ENCODE data around the gene MARK3. TPM values are rescaled to one million over a fixed set of nuclear protein-coding genes. Genes with fewer than 3 reads are reported as not detected.
A peak's percentile ranks its signal among the peaks of the same experiment; 100 is the strongest.
"Not testable (repeated sequence)": the region's sequence is repeated elsewhere in the genome, so short reads cannot be mapped to it uniquely, and the experiment has no call there.

Gene MARK3
- polyA plus RNA-seq (ENCODE audit: insufficient read length in 4 of 4): 100 to 1,000 TPM in 2 of 4 donors, 10 to 100 TPM in 2; 82.0 to 123 (median 101) TPM

DNA sequence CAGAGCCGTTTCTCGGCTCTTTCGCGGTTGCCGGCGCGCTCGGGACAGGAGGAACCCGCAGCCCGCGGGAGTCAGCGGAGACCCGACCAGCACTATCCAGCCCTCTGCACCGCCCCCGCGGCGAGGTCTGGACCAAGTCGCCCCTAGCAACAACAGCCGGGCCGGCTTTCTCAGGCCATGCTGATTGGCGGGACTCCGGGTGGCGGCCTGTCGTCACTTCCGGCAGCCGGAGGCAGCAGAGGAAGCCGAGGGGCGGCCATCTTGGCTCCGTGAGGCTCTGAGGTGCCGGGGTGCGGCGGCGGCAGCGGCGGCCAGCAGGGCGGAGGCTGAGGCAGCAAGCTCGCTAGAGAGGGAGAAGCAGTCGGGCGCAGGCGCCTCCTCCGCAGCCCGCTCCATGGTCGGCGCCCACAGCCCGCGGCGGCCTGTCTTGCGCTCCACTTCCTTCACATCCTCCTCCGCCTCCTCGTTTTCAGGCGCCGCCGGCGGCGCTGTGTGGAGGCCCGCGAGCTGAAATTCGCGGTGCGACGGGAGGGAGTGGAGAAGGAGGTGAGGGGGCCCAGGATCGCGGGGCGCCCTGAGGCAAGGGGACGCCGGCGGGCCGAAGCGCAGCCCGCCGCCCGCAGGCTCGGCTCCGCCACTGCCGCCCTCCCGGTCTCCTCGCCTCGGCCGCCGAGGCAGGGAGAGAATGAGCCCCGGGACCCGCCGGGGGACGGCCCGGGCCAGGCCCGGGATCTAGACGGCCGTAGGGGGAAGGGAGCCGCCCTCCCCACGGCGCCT, at the start of gene MARK3:
Gene MARK3, plus strand, starts transcription at position 264 of the 777 bp plus-strand sequence. CDS start 615 bp downstream, outside the sequence.
- peak; percentile 82 to 96 (median 89) for DNase-seq (ENCODE audit: low read depth in 4 of 4, low spot score in 2 of 4)

DNA sequence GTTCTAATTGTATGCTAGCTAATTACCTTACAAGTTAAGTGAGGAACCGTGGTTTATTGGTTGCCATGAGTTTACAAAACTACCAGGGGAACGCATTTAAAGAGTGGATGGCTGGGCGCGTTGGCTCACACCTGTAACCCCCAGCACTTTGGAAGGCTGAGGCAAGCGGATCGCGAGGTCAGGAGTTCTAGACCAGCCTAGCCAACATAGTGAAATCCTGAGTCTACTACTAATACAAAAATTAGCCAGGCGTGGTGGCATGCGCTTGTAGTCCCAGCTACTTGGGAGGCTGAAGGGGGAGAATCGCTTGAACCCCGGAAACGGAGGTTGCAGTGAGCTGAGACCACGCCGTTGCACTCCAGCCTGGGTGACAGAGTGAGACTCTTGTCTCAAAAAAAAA, 49.0 kb upstream of the MARK3 start:
- DNase-seq (ENCODE audit: low read depth in 4 of 4, low spot score in 2 of 4): no peak

DNA sequence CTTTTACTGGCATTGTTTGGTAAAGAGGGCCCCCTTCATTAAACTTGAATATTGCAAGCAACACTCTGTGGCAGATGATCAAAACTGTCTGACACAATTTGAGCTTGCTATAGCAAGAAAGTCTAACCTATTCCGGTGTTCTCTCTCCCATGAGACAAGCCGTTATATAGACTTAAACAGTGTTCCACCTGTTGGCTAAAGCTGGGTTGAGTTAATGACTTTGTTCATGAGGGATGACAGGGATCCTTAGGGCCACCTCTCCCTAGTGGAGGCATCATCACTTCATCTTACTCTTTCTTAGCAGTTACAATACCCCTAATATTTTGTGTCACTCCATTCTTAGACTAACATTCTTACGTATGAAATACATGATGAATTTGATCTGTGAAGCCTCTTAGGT, 47.4 kb upstream of the MARK3 start:
- no peak for DNase-seq (ENCODE audit: low read depth in 4 of 4, low spot score in 2 of 4)

DNA sequence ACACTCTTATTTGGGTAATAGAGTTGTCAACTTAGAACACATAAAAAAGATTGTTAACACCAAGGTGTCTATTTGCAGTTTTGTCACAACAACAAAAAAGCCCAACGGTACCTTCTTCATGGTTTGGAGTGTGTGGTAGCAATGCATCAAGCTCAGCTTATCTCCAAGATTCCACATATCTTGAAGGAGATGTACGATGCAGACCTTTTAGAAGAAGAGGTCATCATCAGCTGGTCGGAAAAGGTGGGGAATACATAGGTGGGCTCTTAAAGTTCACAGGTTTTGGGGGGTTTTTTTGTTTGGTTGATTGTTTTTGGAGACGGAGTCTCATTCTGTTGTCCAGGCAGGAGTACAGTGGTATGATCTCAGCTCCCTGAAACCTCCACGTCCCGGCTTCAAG, 45.7 kb upstream of the MARK3 start:
- no peak for DNase-seq (ENCODE audit: low read depth in 4 of 4, low spot score in 2 of 4)

DNA sequence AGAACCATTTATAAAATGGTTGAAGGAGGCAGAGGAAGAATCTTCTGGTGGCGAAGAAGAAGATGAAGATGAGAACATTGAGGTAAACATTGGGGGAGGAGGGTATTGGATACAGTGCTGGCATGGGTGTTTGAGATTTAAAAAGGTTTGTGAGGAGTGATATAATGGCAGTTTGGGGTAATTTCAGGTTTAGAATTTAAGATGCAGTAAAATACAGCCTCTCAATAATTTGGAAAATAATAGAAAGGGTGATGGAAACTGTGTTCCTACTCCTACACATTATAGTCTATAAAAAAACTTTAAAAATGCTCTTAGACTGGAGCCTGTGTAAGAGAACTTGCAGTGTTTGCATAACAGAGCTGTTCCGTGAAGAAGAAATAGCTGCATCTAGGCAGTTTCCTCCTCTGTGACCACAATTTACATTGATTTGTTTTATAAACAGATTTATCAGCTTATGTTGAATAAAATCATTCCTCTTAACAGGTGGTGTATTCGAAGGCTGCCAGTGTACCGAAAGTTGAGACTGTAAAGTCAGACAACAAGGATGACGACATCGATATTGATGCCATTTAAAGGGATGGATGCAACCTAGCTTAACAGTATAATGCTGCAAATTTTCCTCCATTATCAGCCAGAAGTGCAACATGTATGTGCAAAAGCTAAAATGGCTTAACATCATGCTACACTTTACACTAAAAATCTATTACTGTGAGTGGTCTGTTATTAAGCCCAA, 44.6 kb upstream of the MARK3 start:
- DNase-seq (ENCODE audit: low read depth in 4 of 4, low spot score in 2 of 4): no peak

DNA sequence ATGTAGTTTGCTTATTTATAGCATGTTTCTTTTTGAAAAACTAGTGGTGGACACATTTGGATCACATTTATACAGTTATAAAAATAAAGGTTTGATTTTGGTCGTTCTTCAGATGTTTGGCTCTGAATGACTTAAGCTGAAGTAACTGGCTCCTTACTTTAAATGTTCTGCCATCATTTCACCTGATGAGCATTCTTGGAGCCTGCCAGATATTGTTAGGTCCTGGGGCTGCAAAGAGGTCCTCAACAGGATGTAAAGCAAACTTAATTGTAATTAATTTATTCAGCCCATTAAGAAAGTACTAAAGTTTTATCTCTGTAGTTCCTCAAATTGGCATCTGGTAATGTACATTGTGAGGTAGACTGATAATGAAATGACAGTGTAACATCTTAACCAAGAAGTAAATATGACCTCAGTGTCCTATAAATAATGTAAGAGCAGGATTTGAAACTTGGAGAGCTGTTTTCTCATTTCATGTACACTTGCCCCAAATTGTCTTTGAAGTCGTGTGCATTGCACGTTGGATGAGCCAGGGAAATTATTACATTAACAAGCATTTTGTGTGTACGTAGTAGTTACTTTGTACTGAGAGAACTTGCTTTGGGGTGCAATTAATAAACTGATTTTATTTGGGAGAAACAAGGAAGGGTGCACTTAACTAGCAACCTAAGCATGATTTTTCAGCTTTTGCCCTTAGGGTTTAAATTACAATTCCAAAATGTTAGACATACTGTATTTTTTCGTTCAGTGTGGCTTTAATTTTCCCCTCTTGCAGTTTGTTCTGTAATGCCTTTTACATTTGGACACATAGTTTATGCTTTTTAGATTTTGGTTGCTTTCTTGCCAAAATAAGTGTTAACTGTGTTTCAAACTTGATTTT, 43.7 kb upstream of the MARK3 start:
- no peak for DNase-seq (ENCODE audit: low read depth in 4 of 4, low spot score in 2 of 4)

DNA sequence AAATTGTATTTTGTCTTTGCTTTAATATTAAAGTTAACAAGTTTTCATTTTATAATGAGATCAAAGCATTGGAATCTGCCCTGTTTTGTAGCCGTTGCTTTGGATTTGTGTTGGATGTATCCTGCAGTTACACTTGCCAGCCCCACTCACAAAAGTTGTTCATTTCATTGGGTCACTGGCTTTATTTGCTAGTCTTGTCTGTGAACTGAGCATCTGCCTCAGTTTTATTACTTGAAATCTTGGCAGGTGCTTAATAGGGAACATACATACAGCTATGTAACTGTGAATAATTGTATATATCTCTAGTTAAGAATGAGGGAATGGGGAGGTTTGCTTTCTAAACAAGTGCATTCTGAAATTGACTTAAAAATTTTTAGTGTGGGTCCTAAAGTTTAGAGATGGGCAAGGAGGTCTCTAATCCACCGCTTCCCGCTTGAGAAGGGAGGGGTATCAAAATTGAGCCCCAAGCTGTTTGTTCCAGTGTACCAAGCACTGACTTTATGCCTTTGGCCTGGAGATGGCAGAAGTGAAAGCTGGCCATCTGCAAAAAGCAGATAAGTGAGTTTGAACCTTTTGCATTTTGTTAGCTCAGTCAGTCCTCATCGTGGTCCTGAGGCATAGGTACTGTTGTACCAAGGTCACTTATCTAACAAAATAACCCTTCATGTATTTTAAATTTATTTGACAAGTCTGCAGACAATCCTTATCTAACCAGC, 41.9 kb upstream of the MARK3 start:
- no peak for DNase-seq (ENCODE audit: low read depth in 4 of 4, low spot score in 2 of 4)

DNA sequence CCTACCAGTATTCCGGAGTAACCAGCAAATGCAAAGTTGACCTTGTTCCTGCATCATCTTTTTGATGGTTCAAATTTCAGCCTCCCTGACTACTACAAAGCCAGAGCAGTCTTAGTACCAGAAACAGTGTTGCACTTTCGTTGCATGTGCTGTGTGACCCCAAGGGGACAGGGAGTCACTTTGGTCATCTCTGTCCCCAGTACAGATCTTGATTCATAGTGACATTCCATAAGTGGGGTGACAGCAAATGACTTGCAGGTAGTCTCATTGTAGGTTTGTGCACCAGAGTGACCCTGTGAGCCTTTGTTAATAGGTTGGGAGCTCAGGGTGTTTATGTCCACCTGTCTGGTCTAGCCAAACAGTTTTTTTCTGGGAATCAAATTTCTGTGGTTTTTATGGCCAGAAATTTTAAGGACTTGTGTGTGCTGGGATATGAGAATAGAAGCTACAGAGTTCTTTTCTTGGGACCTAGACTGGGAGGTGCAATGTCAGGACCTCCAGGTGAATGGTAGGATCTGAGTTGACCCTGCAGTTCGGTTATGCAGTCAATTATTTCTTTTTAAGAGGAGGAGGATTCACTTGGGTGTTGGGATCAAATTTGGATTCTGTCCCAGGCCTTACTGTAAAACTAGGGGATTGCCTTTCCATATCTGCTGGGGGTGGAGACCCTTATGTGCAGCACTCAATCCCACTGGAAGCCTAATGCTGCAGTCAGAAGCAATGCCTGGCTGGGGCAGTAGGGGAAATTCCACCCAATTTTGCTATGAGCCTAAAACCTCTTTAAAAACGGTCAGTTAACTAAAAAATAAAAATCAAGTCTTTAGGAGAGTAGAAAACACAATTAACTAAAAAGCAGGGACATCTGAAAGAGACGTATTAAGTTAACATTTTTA, 41.1 kb upstream of the MARK3 start:
- no peak for DNase-seq (ENCODE audit: low read depth in 4 of 4, low spot score in 2 of 4)

DNA sequence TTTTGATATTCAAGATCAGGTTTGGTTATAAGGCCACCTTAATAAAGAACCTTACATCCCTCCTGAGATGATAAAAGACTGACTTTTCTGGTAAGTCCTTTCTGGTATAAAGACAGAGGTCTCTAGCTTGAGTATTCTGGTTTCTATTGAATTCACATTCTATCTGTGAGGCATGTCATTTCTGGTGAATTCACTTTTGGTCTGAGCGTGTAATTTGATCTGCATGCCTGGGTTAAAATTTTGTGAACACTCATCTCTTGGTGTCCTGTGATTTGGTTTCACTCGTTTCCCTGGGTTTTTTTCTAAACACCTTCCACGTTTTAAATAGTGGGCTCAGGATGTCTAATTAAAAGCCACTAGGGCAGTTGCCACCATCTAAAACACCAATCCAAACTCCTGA, 38.9 kb upstream of the MARK3 start:
- no peak for DNase-seq (ENCODE audit: low read depth in 4 of 4, low spot score in 2 of 4)

DNA sequence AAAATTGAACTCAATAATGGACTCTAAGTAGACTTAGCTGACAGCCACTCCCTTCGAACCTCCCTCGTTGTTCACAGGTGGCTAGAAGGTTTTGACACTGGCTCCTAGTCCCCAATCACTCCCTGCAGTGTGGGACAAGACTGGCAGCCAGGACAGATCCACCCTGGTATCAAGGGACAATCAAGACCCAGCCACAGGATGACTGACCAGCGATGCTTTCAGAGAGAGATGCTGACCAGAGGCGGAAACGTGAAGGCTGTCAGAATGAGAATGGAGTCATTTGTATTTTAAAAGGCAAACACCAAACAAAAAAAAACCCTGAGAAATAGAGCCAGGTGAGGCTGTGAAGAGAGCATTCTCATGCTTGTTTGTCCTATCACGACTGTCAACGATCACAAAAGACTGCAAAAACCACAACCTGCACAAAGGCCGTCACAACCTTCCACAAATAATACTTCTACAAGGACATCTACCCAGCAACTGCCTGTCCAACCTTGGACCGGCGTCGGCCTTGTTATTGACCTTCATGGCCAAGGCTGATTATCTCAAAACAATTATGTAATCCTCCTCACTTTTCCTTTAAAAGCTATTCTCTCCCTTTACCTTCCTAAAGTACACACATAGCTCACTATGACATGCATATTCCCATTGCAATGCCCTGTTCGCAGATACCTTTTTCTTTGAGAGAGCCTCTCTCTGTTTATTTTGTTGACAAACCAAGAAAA, 38.0 kb upstream of the MARK3 start:
- no peak for DNase-seq (ENCODE audit: low read depth in 4 of 4, low spot score in 2 of 4)

DNA sequence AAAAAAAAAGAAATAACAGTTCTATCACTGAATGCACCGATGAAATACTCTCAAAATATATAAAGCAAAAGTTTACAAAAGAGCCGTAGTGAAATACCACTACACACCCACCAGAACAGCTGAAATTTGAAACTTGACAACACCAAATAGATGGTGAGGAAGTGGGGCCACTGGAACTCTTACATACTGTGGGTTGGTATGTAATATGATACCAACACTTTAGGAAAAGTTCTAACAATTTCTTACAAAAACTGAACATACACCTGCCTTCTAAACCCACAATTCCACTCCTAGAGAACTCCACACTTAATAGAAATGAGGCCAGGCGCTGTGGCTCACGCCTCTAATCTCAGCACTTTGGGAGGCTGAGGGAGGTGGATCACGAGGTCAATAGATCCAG, 37.1 kb upstream of the MARK3 start:
- no peak for DNase-seq (ENCODE audit: low read depth in 4 of 4, low spot score in 2 of 4)

DNA sequence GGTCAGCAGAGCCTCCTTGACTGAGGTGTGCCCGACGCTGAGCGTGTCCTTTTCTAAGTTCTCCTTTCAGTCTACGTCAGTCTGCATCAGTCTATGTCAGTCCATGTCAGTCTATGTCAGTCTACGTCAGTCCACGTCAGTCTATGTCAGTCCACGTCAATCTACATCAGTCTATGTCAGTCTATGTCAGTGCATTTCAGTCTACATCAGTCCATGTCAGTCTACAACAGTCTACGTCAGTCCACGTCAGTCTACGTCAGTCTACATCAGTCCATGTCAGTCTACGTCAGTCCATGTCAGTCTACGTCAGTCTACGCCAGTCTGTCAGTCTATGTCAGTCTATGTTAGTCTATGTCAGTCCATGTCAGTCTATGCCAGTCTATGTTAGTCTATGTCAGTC, 35.2 kb upstream of the MARK3 start:
- no peak for DNase-seq (ENCODE audit: low read depth in 4 of 4, low spot score in 2 of 4)

DNA sequence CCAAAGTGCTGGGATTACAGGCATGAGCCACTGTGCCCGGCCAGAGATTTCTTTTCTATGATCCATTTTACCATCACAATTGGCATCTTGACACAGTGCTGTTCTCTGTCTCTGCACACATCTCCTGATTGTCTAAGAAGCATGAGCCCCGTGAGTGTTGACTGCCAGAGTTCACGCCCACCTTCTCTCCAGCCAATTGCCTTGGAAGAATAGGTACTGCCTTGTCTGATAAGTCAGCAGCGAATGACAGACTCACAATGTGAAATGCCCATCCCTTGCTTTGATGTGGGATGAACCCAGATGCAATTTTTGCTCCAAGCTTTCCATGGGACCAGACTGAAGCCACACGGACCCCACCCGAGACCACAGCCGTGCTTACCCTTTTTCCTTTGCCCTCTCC, 31.9 kb upstream of the MARK3 start:
- no peak for DNase-seq (ENCODE audit: low read depth in 4 of 4, low spot score in 2 of 4)

DNA sequence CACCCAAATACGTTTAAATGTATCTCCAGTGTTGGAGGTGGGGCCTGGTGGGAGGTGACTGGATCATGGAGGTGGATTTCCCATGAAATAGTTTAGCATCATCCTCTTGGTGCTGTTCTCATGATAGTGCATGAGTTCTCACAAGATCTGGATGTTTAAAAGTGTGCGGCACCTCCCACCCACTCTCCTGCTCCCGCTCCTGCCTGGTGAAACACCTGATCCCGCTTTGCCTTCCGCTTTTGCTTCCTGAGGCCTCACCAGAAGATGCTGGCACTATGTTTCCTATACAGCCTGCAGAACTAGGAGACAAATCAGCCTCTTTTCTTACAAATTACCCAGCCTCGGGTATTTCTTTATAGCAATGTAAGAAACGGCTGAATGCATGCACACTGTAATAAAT, 31.1 kb upstream of the MARK3 start:
- DNase-seq (ENCODE audit: low read depth in 4 of 4, low spot score in 2 of 4): no peak

DNA sequence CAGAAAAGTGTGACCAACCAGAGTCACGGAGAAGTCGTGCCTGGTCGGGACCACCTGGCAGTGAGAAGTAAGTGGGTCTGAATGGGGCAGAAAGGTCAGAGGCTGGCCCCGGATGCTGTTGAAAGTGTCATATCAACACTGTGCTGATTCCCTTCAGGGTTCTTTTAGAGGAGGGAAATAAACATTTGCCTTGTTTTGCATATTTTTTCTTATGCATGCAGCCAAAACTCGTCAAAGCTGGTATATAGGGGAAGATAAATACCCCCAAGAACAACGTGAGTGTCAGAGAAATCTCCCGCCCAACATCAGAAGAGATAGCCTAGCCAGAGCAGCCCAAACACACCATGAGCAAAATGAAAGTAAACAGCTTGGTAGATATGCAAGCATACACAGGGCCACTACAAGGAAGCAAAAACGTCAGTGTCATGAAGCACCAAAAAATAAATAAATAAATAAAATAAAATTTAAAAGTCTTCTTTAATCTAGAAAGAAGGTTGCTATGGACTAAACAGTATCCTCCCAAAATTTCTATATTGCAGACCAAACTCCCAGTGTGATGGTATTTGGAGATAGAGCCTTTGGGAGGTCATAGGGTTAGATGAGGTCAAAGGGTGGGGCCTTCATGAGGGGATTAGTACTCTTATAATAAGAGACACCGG, 29.1 kb upstream of the MARK3 start:
- no peak for DNase-seq (ENCODE audit: low read depth in 4 of 4, low spot score in 2 of 4)

DNA sequence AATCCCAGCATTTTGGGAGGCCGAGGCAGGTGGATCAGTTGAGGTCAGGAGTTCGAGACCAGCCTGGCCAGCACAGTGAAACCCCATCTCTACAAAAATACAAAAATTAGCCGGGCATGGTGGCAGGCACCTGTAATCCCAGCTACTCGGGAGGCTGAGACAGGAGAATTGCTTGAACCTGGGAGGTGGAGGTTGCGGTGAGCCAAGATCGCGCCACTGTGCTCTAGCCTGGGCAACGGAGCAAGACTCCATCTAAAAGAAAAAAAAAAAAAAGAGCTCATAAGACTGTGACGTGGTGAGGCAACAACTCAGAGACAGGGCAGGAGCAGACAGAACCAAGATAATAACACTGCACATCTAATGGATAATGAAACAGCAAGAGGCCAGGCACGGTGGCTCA, 27.7 kb upstream of the MARK3 start:
- DNase-seq (ENCODE audit: low read depth in 4 of 4, low spot score in 2 of 4): not testable (repeated sequence)

DNA sequence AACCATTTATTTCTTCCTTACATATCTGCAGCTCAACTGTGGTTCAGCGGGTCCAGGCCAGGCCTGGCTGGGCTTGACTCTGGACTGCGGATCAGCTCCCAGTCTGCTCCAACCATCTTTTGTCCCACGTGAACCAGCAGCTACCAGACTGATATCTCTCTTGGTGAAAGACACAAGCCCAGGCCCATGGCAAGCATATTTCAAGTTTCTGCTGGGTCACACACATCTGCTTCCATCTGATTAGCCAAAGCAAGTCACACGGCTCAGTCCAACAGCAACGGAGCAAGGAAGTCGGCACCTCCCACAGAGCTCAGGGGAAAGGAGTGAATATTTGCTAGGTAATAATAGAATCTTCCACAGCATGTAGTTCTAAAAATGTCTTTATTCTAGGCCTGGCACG, 24.7 kb upstream of the MARK3 start:
- no peak for DNase-seq (ENCODE audit: low read depth in 4 of 4, low spot score in 2 of 4)

DNA sequence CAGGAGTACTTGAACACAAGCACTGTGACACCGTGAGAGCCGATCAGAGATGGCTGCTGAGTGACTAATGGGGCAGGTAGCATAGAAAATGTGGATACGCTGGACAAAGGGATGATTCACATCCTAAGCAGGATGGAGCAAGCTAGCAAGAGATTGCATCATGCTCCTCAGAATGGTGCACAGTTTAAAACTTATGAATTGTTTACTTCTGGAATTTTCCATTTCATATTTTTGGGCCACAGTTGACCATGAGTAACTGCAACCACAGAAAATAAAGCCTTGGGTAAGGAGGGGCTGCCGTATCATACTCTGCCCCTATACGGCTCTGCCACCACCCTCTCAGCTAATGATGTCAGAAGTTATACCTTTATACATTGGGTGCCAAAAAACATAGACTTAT, 23.3 kb upstream of the MARK3 start:
- DNase-seq (ENCODE audit: low read depth in 4 of 4, low spot score in 2 of 4): no peak

All from left renal cortex interstitium (tissue), 4 donors.